ENCODE results near the gene TRAPPC2L. TPM values are rescaled to one million over a fixed set of nuclear protein-coding genes. Genes with fewer than 3 reads are reported as not detected.

Gene TRAPPC2L
- total RNA-seq, 1 donor from 2014 or later, result 50.1 TPM

- peaks cover 16% of the 10 kb centered on the region for H3K27me3 ChIP-seq (ENCODE audit: control insufficient read depth, insufficient read depth, low read length)
- no peaks in the 10 kb centered on the region for H3K36me3 ChIP-seq (ENCODE audit: control insufficient read depth, insufficient read depth, low read length)
- TF ChIP-seq CTCF (IDR thresholded peaks at IDR 0.05; ENCODE audit: insufficient read depth, low read length, poor library complexity, severe bottlenecking), result no peak
Observed at GRCh38 chr16:88813269-88814143, 43.4 kb upstream of the TRAPPC2L start.

GRCh38 chr16:88814144-88814502 is 42.8 kb upstream of the TRAPPC2L start:
- DNase-seq (ENCODE audit: low read depth), result no peak

More at GRCh38 chr16:88813269-88814143, 43.4 kb upstream of the TRAPPC2L start:
- no peak for DNase-seq (ENCODE audit: low read depth)
- H3K4me3 ChIP-seq (ENCODE audit: low read depth, low read length), result no peak overlapping the region

GRCh38 chr16:88815227-88815626 is 41.7 kb upstream of the TRAPPC2L start:
- DNase-seq (ENCODE audit: low read depth), result no peak
- Histone ChIP-seq H3K27me3 (ENCODE audit: control insufficient read depth, insufficient read depth, low read length) (peaks cover 16% of the 10 kb centered on the region), H3K4me3 (ENCODE audit: low read depth, low read length) (no peak overlapping the region), H3K36me3 (ENCODE audit: control insufficient read depth, insufficient read depth, low read length) (no peaks in the 10 kb centered on the region)
- TF ChIP-seq CTCF (IDR thresholded peaks at IDR 0.05; ENCODE audit: insufficient read depth, low read length, poor library complexity, severe bottlenecking), result no peak

More at GRCh38 chr16:88814144-88814502, 42.8 kb upstream of the TRAPPC2L start:
- TF ChIP-seq CTCF (IDR thresholded peaks at IDR 0.05; ENCODE audit: insufficient read depth, low read length, poor library complexity, severe bottlenecking), result no peak
- no peaks in the 10 kb centered on the region for H3K36me3 ChIP-seq (ENCODE audit: control insufficient read depth, insufficient read depth, low read length)
- H3K4me3 ChIP-seq (ENCODE audit: low read depth, low read length), result no peak overlapping the region
- peaks cover 16% of the 10 kb centered on the region for H3K27me3 ChIP-seq (ENCODE audit: control insufficient read depth, insufficient read depth, low read length)

GRCh38 chr16:88815901-88816589 is 40.9 kb upstream of the TRAPPC2L start:
- peaks cover 16% of the 10 kb centered on the region for H3K27me3 ChIP-seq (ENCODE audit: control insufficient read depth, insufficient read depth, low read length)
- no peaks in the 10 kb centered on the region for H3K36me3 ChIP-seq (ENCODE audit: control insufficient read depth, insufficient read depth, low read length)
- peak; percentile 85 for TF ChIP-seq CTCF (IDR thresholded peaks at IDR 0.05; ENCODE audit: insufficient read depth, low read length, poor library complexity, severe bottlenecking)
- DNase-seq (ENCODE audit: low read depth), result no peak
- H3K4me3 ChIP-seq (ENCODE audit: low read depth, low read length), result no peak overlapping the region

GRCh38 chr16:88816736-88817535 is 40.0 kb upstream of the TRAPPC2L start:
- peaks cover 16% of the 10 kb centered on the region for H3K27me3 ChIP-seq (ENCODE audit: control insufficient read depth, insufficient read depth, low read length)
- H3K4me3 ChIP-seq (ENCODE audit: low read depth, low read length), result no peak overlapping the region
- no peaks in the 10 kb centered on the region for H3K36me3 ChIP-seq (ENCODE audit: control insufficient read depth, insufficient read depth, low read length)
- TF ChIP-seq CTCF (IDR thresholded peaks at IDR 0.05; ENCODE audit: insufficient read depth, low read length, poor library complexity, severe bottlenecking), result no peak
- no peak for DNase-seq (ENCODE audit: low read depth)

All from kidney epithelial cell (primary cell).